ENCODE measurements around the gene GCNT4.

Gene GCNT4

GRCh38 chr5:75047356-75047755 lies 5.0 kb downstream of the GCNT4 start:
- no peak for DNase-seq (ENCODE audit: low read depth in 1 of 2, low spot score in 1 of 2)
- no peak for TF ChIP-seq JUND (IDR thresholded peaks at IDR 0.05; ENCODE audit: low read depth)
- in situ Hi-C loops (cut with HindIII; ENCODE audit: low pct_unique_long_range_greater_than_20kb, low sequenced_read_pairs) = no loop called here

GRCh38 chr5:75046366-75047142 lies 5.8 kb downstream of the GCNT4 start:
- no peak for TF ChIP-seq JUND (IDR thresholded peaks at IDR 0.05; ENCODE audit: low read depth)
- DNase-seq (ENCODE audit: low read depth in 1 of 2, low spot score in 1 of 2) = peak in 1 of 2 experiments; percentile 39
- in situ Hi-C loops (cut with HindIII; ENCODE audit: low pct_unique_long_range_greater_than_20kb, low sequenced_read_pairs) = no loop called here

- DNase-seq (ENCODE audit: low read depth in 1 of 2, low spot score in 1 of 2) = no peak
- in situ Hi-C loops (cut with HindIII; ENCODE audit: low pct_unique_long_range_greater_than_20kb, low sequenced_read_pairs) = no loop called here
- no peak for TF ChIP-seq JUND (IDR thresholded peaks at IDR 0.05; ENCODE audit: low read depth)
Observed at GRCh38 chr5:75045071-75045470, 7.3 kb downstream of the GCNT4 start.

GRCh38 chr5:75044406-75044805 lies 8.0 kb downstream of the GCNT4 start:
- in situ Hi-C loops (cut with HindIII; ENCODE audit: low pct_unique_long_range_greater_than_20kb, low sequenced_read_pairs) = no loop called here
- DNase-seq (ENCODE audit: low read depth in 1 of 2, low spot score in 1 of 2) = no peak
- no peak for TF ChIP-seq JUND (IDR thresholded peaks at IDR 0.05; ENCODE audit: low read depth)

- DNase-seq (ENCODE audit: low read depth in 1 of 2, low spot score in 1 of 2) = no peak
- in situ Hi-C loops (cut with HindIII; ENCODE audit: low pct_unique_long_range_greater_than_20kb, low sequenced_read_pairs) = no loop called here
- TF ChIP-seq JUND (IDR thresholded peaks at IDR 0.05; ENCODE audit: low read depth) = no peak
Observed at GRCh38 chr5:75043633-75044264, 8.6 kb downstream of the GCNT4 start.

- no peak for TF ChIP-seq JUND (IDR thresholded peaks at IDR 0.05; ENCODE audit: low read depth)
- in situ Hi-C loops (cut with HindIII; ENCODE audit: low pct_unique_long_range_greater_than_20kb, low sequenced_read_pairs) = no loop called here
- DNase-seq (ENCODE audit: low read depth in 1 of 2, low spot score in 1 of 2) = peak in 1 of 2 experiments; percentile 55
Observed at GRCh38 chr5:75042522-75042921, 9.8 kb downstream of the GCNT4 start.

- DNase-seq (ENCODE audit: low read depth in 1 of 2, low spot score in 1 of 2) = no peak
- no peak for TF ChIP-seq JUND (IDR thresholded peaks at IDR 0.05; ENCODE audit: low read depth)
- in situ Hi-C loops (cut with HindIII; ENCODE audit: low pct_unique_long_range_greater_than_20kb, low sequenced_read_pairs) = no loop called here
Observed at GRCh38 chr5:75040973-75041372, 11.4 kb downstream of the GCNT4 start.

GRCh38 chr5:75037106-75037505 lies 15.3 kb downstream of the GCNT4 start:
- peak; percentile 13 to 61 for DNase-seq (ENCODE audit: low read depth in 1 of 2, low spot score in 1 of 2)
- no peak for TF ChIP-seq JUND (IDR thresholded peaks at IDR 0.05; ENCODE audit: low read depth)
- in situ Hi-C loops (cut with HindIII; ENCODE audit: low pct_unique_long_range_greater_than_20kb, low sequenced_read_pairs) = no loop called here

GRCh38 chr5:75034137-75034739 lies 18.1 kb downstream of the GCNT4 start:
- no peak for TF ChIP-seq JUND (IDR thresholded peaks at IDR 0.05; ENCODE audit: low read depth)
- no peak for DNase-seq (ENCODE audit: low read depth in 1 of 2, low spot score in 1 of 2)
- in situ Hi-C loops (cut with HindIII; ENCODE audit: low pct_unique_long_range_greater_than_20kb, low sequenced_read_pairs) = no loop called here

GRCh38 chr5:75031366-75031765 lies 21.0 kb downstream of the GCNT4 start:
- TF ChIP-seq JUND (IDR thresholded peaks at IDR 0.05; ENCODE audit: low read depth) = no peak
- DNase-seq (ENCODE audit: low read depth in 1 of 2, low spot score in 1 of 2) = no peak
- in situ Hi-C loops (cut with HindIII; ENCODE audit: low pct_unique_long_range_greater_than_20kb, low sequenced_read_pairs) = no loop called here

- no peak for TF ChIP-seq JUND (IDR thresholded peaks at IDR 0.05; ENCODE audit: low read depth)
- DNase-seq (ENCODE audit: low read depth in 1 of 2, low spot score in 1 of 2) = no peak
- in situ Hi-C loops (cut with HindIII; ENCODE audit: low pct_unique_long_range_greater_than_20kb, low sequenced_read_pairs) = no loop called here
Observed at GRCh38 chr5:75028090-75028489, 24.3 kb downstream of the GCNT4 start.

GRCh38 chr5:75023368-75024159 lies 28.8 kb downstream of the GCNT4 start:
- TF ChIP-seq JUND (IDR thresholded peaks at IDR 0.05; ENCODE audit: low read depth) = no peak
- DNase-seq (ENCODE audit: low read depth in 1 of 2, low spot score in 1 of 2) = no peak
- in situ Hi-C loops (cut with HindIII; ENCODE audit: low pct_unique_long_range_greater_than_20kb, low sequenced_read_pairs) = no loop called here

All from T47D (cell line).